ENCODE data around the gene CCDC110.

GRCh38 chr4:185465707-185466106, 5.8 kb downstream of the CCDC110 start:
- no peak for TF ChIP-seq POLR2A (IDR thresholded peaks at IDR 0.05; ENCODE audit: low read depth, low read length)
- no peak for TF ChIP-seq POLR2AphosphoS5 (IDR thresholded peaks at IDR 0.05; ENCODE audit: low read depth, low read length)
- no peak for TF ChIP-seq TAF1 (IDR thresholded peaks at IDR 0.05; ENCODE audit: borderline replicate concordance, low read depth, low read length)
